Hematopoietic multipotent progenitor cell treated with erythropoietin and hydrocortisone succinate and interleukin-3 and kit ligand, for 15 days (in vitro differentiated cells): ENCODE measurements around the gene SCNN1G.

Experiments
- DNase-seq: peaks from one replicate; pipeline ENCODE4 v3.0.0-alpha.2; 2015; ENCODE audit warnings: low spot score

Gene SCNN1G

GRCh38 chr16:23152386-23153178, 30.0 kb upstream of the SCNN1G start:
- DNase-seq = no peak

GRCh38 chr16:23155445-23156049, 27.0 kb upstream of the SCNN1G start:
- DNase-seq = no peak

- DNase-seq = no peak
Measured at GRCh38 chr16:23156110-23156509, 26.4 kb upstream of the SCNN1G start.

DNA sequence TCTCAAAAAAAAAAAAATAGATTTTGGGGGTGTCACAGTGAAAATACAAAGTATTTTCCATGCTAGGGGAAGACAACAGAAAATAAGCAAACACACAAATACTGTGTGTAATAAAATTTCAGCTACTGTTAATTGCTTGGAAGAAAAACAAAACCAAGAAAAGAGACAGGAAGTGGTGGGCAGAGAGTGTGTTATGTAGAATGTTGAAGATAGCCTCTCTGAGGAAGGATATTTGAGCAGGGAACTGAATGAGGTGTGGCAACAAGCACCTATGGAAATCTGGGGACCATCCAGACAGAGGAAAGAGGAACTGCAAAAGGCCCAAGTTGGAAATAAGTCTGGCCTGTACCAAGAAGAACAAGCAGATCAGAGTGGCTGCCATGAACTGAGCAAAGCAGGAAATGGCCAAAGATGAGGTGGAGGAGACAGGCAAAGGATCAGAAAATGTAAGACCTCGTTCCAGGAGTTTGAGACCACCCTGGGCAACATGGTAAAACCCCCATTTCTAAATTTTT, 25.5 kb upstream of the SCNN1G start:
- no peak for DNase-seq

DNA sequence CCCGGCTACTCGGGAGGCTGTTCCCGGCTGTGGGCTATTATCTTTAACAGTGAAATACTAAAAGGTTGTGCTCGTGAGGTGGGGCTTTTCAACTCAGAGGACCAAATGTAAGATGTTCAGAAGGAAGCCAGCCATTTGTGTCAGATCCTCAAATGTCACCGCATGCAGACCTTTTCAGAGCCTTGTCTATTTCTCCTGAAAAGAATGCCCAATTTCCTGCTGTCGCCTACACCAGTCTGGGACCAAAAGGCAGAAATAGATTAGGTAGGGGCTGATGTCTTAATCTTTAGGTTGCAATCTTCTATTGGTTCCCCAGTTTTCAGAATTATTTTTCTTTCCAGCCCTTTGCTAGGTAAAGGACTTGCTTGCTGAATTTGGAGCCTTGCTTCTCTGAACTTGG, 24.4 kb upstream of the SCNN1G start:
- no peak for DNase-seq

GRCh38 chr16:23160082-23160481, 22.5 kb upstream of the SCNN1G start:
- DNase-seq = no peak

DNA sequence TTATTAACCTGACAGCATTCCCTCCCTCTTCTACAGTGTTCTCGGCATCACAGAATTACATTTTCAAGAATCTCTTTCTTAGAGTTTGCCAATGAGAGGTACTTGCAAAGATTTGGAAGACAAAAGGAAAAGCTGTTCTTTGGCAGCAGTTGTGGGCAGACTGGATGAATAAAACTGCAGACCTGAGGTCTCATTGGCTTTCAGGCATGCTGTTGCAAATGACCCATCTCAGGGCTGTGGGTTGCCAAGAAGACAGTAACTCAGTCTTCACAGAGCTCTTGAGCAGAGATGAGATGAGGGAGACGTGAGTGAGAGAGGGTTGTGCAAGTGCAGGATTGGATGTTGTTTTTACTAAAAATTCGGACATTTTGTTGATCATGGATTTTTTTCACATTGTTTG, 22.0 kb upstream of the SCNN1G start:
- no peak for DNase-seq

GRCh38 chr16:23163921-23164320, 18.6 kb upstream of the SCNN1G start:
- DNase-seq = no peak

DNA sequence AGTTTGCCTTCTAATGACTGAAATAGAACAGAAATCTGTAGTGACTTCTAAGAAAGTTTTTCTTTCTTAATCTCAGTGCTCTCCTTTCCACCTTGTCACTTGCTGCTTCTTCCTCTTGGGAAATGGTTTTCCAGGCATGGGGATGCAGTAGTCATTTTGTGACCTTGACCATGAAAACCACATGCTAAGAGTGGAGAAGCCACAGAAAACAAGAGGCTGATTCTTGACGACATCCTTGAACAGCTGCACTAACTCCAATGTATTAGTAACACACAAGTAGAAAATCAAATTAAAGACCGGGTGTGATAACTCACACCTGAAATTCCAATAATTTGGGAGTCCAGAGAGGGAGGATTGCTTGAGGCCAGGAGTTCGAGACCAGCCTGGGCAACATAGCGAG, 17.8 kb upstream of the SCNN1G start:
- DNase-seq = no peak

GRCh38 chr16:23172583-23172982, 10.0 kb upstream of the SCNN1G start:
- no peak for DNase-seq

DNA sequence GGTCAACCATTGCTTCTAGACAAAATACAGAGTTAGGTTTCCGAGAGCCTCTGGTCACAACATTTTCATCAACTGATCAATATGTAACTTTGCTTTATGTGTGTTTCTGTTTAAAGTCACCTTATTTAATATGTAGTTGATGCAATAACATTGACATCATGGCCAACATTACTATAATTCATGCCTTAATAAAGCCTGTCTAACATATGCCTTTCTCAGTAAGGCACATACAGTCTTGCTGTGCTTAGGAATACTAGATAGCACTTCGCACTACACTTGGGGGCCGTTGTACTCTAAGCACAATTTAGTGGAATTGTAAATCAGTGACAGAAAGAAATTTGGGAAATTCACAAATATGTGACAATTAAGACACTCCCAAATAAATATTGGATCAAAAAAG, 9.6 kb upstream of the SCNN1G start:
- DNase-seq = no peak

GRCh38 chr16:23174622-23175021, 7.9 kb upstream of the SCNN1G start:
- DNase-seq = no peak

DNA sequence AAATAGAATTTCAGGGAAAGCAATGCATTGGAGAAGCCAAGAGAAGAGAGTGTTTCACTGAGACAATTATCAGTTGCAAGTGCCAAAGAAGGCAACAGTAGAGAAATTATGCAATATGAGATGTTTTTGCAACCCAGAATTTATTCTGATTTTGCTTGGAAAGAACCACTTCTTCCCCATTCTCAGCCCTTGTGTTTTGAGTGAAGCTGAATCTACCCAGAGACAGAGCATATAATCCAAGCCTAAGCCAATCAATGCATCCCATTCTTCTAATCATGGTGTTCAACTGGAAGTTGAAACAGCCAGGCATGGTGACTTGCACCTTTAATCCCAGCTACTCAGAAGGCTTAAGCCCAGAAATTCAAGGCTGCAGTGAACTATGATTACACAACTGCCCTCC, 6.9 kb upstream of the SCNN1G start:
- DNase-seq = no peak

DNA sequence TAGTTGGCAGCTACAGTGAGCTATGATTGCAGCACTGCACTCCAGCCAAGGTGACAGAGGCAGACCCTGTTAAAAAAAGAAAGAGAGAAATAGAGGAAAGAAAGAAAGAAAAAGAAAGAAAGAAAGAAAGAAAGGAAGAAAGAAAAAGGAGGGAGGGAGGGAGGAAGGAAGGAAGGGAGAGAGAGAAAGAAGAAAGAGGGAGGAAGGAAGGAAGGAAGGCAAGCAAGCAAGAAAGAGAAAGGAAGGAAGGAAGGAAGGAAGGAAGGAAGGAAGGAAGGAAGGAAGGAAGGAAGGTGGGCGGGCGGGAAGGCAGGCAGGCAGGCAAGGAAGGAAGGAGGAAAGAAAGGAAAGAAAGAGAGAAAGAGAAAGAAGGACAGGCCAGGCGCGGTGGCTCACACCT, 1.0 kb upstream of the SCNN1G start:
- DNase-seq = no peak

- DNase-seq = peak; percentile 51
Measured at GRCh38 chr16:23182206-23182678, 303 bp upstream of the SCNN1G start.

DNA sequence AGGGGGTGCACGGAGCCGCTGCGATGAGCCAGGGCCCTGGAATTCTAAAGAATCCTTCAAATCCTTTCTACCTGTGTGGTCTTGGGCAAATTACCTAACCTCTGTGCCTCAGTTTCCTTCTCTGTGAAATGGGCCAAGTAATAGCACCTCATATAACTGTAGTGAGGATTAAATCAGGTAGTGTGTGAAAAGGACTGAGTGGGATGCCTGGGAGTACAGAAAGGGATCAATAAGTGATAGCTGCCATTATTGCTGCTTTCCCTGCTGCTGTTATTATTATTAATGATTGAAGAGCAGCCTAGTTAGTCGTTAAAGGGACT, 958 bp downstream of the SCNN1G start:
- no peak for DNase-seq

DNA sequence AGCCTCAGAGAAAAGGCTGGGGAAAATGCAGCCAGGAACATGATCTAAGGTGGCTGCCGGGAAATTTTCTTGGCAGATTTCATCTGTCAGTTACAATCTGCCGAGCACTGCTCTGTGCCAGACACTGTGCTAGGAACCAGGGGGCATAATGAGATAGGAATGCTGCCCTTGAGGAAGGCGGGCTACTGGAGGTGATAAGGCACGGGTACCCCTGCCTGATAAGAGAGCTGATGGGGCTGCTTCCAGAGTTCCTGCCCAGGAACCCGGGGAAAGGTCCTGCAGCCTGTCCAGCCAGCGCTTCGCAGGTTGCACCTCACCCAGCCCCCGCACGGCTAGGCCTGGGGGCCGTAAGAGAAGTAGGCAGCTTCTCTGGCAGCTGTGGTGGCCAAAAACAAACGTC, 3.1 kb downstream of the SCNN1G start:
- DNase-seq = no peak

DNA sequence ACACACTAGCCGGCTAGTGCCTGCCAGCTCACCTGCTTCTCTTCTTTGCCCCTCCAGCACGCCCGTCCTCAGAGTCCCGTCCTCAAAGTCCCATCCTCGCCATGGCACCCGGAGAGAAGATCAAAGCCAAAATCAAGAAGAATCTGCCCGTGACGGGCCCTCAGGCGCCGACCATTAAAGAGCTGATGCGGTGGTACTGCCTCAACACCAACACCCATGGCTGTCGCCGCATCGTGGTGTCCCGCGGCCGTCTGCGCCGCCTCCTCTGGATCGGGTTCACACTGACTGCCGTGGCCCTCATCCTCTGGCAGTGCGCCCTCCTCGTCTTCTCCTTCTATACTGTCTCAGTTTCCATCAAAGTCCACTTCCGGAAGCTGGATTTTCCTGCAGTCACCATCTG, 3.6 kb downstream of the SCNN1G start:
- no peak for DNase-seq

DNA sequence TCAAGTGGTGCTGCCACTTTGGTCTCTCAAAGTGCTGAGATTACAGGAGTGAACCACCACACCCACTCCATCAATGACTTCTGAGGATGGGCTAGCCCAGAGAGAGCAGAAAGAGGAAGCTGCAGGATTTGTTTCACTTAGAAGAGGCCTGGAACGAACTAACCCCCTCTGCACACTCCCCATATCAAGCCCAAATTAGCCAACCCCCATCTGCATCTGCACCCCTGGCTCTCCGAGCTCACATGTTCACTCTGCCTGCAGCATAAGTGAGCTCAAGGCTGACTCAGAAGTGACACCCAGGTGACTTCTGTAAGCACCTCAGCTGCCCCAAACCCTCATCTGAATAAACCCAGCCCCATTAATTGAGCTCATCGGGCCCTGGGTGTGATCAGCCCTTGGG, 4.8 kb downstream of the SCNN1G start:
- DNase-seq = no peak

DNA sequence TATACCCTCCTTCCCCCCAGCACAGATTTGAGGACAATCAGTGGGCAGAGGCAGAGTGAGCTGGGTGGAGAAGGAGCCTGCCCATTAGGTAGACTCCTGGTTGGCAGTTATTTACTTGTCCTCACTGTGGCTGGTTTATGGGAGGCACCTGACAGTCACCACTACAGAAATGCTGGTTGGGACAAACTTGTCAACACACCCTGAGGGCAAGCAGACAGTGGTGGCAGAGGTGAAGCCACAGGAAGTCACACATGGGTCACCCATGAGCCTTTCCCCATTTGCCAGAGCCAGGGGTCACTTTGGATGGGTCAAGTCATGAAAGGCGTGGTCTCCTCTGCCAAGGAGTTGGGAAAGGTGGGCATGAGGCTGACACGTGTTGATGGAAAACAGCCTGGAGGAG, 6.4 kb downstream of the SCNN1G start:
- DNase-seq = no peak

- no peak for DNase-seq
Measured at GRCh38 chr16:23194497-23195221, 12.1 kb downstream of the SCNN1G start.

- DNase-seq = no peak
Measured at GRCh38 chr16:23195366-23195978, 12.9 kb downstream of the SCNN1G start.

- DNase-seq = no peak
Measured at GRCh38 chr16:23196539-23196938, 14.0 kb downstream of the SCNN1G start.
